Parathyroid adenoma (tissue), 2 donors: Measurements from ENCODE around the gene ERBB2.

Experiments
- H2AFZ ChIP-seq: fragments of 300-600 bp; sonication (generic); one replicate; pipeline ENCODE4 v1.7.0; 2017; ENCODE audit warnings: antibody characterized with exemption, mild to moderate bottlenecking
- H3K27ac ChIP-seq: fragments of 300-600 bp; sonication (generic); one replicate; pipeline ENCODE4 v1.7.0; 2017
- H3K27me3 ChIP-seq: fragments of 300-600 bp; sonication (generic); one replicate; pipeline ENCODE4 v1.7.0; 2017; ENCODE audit warnings: low read length; ENCODE audit not compliant: control insufficient read depth, insufficient read depth
- H3K36me3 ChIP-seq: fragments of 300-600 bp; sonication (generic); one replicate; pipeline ENCODE4 v1.7.0; 2017; ENCODE audit warnings: low read length; ENCODE audit not compliant: control insufficient read depth, insufficient read depth
- H3K4me1 ChIP-seq: fragments of 300-600 bp; sonication (generic); one replicate; pipeline ENCODE4 v1.7.0; 2017; ENCODE audit warnings: control low read depth
- H3K4me2 ChIP-seq: fragments of 300-600 bp; sonication (generic); one replicate; pipeline ENCODE4 v1.7.0; 2017; ENCODE audit warnings: low read length
- H3K4me3 ChIP-seq: fragments of 300-600 bp; sonication (generic); one replicate; pipeline ENCODE4 v1.7.0; 2017; ENCODE audit warnings: low read depth, low read length
- H3K79me2 ChIP-seq: fragments of 300-600 bp; sonication (generic); one replicate; pipeline ENCODE4 v1.7.0; 2017; ENCODE audit warnings: control low read depth
- H3K9ac ChIP-seq: fragments of 300-600 bp; sonication (generic); one replicate; pipeline ENCODE4 v1.7.0; 2017; ENCODE audit warnings: mild to moderate bottlenecking
- H3K9me3 ChIP-seq: fragments of 300-600 bp; sonication (generic); one replicate; pipeline ENCODE4 v1.7.0; 2017; ENCODE audit warnings: low read length; ENCODE audit not compliant: control insufficient read depth
- TF ChIP-seq, protein P1 (sequence below): fragments of 300-600 bp; sonication (generic); IDR thresholded peaks from one replicate; pipeline ENCODE4 v1.7.0; 2017; ENCODE audit warnings: antibody characterized with exemption, mild to moderate bottlenecking
- donor health status: primary hyperparathyroidism.

Gene ERBB2

DNA sequence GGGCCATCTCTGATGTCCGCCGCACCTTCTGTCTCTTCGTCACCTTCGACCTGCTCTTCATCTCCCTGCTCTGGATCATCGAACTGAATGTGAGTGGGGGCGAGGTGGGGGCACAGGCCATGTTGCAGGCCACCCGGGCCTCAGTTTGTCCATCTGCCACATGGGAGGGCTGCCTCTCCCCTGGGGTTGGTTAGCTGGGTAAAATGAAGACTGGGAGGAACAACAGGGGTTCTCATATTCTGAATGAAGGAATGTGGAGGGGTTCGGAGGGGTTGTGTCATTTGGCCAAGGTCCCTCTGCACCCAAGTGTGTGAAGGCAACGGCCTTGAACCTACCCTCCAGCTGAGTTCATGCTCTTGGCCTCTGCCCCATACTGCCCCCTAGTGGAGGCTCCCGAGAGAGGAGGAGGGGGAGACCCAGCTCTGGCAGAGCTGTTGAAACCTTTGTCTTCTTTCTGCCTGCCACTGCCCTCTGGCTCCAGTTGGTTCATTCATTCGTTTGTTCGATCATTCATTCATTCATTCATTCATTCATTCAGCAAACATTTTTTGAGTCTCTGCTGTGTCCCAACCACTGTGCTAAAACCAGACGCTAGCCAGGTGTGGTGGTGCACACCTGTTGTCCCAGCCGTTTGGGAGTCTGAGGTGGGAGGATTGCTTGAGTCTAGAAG, 46.1 kb upstream of the ERBB2 start:
- H3K4me1 ChIP-seq: peaks cover 17% of the 10 kb centered on the region
- no peak overlapping the region for H3K9ac ChIP-seq
- H3K27me3 ChIP-seq: no peaks in the 10 kb centered on the region
- TF ChIP-seq, protein P1, sequence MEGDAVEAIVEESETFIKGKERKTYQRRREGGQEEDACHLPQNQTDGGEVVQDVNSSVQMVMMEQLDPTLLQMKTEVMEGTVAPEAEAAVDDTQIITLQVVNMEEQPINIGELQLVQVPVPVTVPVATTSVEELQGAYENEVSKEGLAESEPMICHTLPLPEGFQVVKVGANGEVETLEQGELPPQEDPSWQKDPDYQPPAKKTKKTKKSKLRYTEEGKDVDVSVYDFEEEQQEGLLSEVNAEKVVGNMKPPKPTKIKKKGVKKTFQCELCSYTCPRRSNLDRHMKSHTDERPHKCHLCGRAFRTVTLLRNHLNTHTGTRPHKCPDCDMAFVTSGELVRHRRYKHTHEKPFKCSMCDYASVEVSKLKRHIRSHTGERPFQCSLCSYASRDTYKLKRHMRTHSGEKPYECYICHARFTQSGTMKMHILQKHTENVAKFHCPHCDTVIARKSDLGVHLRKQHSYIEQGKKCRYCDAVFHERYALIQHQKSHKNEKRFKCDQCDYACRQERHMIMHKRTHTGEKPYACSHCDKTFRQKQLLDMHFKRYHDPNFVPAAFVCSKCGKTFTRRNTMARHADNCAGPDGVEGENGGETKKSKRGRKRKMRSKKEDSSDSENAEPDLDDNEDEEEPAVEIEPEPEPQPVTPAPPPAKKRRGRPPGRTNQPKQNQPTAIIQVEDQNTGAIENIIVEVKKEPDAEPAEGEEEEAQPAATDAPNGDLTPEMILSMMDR: peak; percentile 70
- H3K27ac ChIP-seq: no peak overlapping the region
- H3K9me3 ChIP-seq: no peaks in the 10 kb centered on the region
- H2AFZ ChIP-seq: no peak overlapping the region
- H3K4me3 ChIP-seq: no peak overlapping the region
- peaks cover 10% of the 10 kb centered on the region for H3K79me2 ChIP-seq
- H3K36me3 ChIP-seq: no peaks in the 10 kb centered on the region
- no peak overlapping the region for H3K4me2 ChIP-seq

DNA sequence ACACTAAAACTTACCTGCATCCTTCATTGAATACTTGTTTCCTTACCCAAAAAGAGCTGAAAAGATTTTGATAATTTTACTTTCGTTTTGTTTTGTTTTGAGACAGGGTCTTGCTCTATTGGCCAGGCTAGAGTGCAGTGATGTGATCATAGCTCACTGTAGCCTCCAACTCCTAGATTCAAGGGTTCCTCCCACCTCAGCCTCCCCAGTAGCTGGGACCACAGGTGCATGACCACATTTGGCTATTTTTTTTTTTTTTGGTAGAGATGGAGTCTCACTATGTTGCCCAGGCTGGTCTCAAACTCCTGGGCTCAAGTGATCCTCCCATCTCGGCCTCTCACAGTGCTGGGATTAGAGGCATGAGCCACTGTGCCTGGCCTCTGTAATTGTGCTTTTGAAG, 44.8 kb upstream of the ERBB2 start:
- no peaks in the 10 kb centered on the region for H3K9me3 ChIP-seq
- H3K9ac ChIP-seq: no peak overlapping the region
- peaks cover 17% of the 10 kb centered on the region for H3K4me1 ChIP-seq
- peaks cover 10% of the 10 kb centered on the region for H3K79me2 ChIP-seq
- no peak overlapping the region for H2AFZ ChIP-seq
- no peaks in the 10 kb centered on the region for H3K27me3 ChIP-seq
- H3K36me3 ChIP-seq: no peaks in the 10 kb centered on the region
- H3K4me3 ChIP-seq: no peak overlapping the region
- no peak overlapping the region for H3K27ac ChIP-seq
- TF ChIP-seq, protein P1: no peak
- H3K4me2 ChIP-seq: no peak overlapping the region

DNA sequence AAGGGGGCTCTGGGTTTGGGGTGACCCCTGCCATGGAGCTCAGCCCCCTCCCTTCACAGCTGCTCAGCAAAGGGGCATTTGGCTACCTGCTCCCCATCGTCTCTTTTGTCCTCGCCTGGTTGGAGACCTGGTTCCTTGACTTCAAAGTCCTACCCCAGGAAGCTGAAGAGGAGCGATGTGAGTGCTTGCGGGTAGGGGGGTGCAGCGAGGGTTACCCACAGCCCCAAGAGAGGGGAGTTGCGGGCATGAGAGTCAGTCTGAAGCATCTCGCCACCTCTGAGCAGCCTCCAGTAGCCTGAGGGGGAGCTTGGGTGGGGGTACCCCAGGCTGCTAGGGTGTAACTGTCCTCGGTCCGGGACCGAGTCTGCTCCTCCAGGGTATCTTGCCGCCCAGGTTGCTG, 41.5 kb upstream of the ERBB2 start:
- Histone ChIP-seq H3K9me3 (no peaks in the 10 kb centered on the region), H3K4me1 (peaks cover 15% of the 10 kb centered on the region), H3K36me3 (no peaks in the 10 kb centered on the region), H3K4me3 (no peak overlapping the region), H2AFZ (no peak overlapping the region), H3K27me3 (no peaks in the 10 kb centered on the region), H3K27ac (no peak overlapping the region), H3K79me2 (peaks cover 9% of the 10 kb centered on the region), H3K4me2 (no peak overlapping the region), H3K9ac (no peak overlapping the region)
- TF ChIP-seq, protein P1: no peak

DNA sequence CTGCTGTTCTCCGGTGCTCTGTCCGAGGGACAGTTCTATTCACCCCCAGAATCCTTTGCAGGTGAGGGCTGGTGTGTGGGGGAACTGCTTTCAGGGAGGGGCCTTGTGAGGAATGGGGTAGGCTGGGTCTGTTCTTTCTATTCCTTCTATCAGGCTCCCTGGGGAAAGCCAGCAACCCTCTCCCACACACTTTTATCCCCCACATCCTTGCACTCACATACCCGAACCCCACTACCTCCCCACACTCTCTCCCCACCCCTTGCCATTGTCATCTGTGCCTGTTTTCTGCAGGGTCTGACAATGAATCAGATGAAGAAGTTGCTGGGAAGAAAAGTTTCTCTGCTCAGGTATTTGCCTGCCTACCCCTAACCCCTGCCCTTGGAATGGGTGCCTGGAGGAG, 41.1 kb upstream of the ERBB2 start:
- H3K4me2 ChIP-seq: no peak overlapping the region
- peak overlapping the region; percentile 22 for H3K27ac ChIP-seq
- H3K9ac ChIP-seq: no peak overlapping the region
- no peaks in the 10 kb centered on the region for H3K36me3 ChIP-seq
- TF ChIP-seq, protein P1: no peak
- no peaks in the 10 kb centered on the region for H3K9me3 ChIP-seq
- no peak overlapping the region for H3K4me3 ChIP-seq
- H3K4me1 ChIP-seq: peaks cover 14% of the 10 kb centered on the region
- peaks cover 5% of the 10 kb centered on the region for H3K79me2 ChIP-seq
- no peaks in the 10 kb centered on the region for H3K27me3 ChIP-seq
- no peak overlapping the region for H2AFZ ChIP-seq
